C1 segment of cervical spinal cord (tissue), 14 donors: Measurements from ENCODE around the gene EXOC1.

Experiments
- DNase-seq, 14 donors: peaks; one replicate each; lab custom pipeline; 2025; lab: John Stamatoyannopoulos, UW

Gene EXOC1

DNA sequence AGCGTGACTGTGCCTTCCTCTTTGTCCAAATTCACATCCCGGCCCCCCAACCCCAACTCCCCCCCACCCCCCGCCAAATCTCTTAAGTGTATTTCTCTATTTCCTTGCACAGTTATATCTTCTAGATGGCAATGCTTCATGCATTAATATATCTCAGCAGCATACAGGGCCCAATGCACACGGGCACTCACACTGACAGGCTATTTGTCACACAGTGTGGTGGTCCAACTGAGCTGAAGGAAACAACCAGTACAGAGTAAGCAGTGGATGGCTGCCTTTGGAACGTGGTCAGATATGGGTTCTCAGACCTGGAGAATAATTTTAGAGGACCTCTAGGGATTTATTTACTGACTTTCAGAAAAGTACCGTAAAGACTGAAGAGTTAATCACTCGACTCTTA, 681 bp downstream of the EXOC1 start:
- peak in 1 of 14 donors; percentile 25 for DNase-seq

DNA sequence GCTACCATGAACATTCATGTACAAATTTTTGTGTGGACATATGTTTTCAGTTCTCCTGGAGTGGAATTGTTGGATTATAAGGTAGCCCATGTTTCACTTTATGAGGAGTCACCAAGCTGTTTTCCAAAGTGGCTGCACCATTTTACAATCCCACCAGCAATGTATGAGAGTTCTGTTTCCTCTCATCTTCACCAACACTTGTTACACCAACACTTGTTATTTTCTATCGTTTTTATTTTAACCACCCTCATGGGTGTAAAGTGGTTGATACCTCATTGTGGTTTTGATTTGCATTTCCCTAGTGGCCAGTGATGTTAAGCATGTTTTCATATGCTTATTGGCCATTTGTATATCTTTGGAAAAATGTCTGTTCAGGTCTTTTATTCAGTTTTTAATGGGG, 4.1 kb downstream of the EXOC1 start:
- DNase-seq: no peak

- DNase-seq: no peak
These were observed 6.3 kb downstream of the EXOC1 start for GRCh38 chr4:55859711-55860110.

DNA sequence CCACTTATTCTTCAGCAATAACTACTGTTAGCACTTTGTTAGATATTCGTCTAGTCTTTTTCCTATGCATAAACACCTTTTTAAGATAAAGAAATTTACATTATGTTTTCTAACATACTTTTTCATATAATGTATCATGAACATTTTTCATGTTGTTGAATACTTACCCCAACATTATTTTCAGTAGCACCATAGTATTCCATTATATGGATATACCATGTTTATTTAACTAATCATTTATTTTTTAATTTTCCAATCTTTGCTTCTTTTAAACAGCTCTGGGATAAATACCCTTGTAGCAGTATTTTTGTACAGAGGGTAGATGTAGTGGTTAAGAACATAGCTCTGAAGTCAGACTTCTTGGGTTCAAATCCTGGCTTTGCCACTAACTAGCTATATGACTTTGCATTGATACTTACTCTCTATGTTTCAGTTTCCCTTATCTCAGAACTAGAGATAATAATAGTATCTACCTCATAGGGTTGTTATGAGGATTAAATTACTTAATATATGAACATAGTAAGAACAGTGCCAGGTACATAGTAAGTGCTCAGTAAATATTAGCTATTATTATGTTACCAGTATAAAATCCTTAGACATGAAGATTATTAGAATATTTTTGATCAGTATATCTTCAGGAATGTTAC, 11.3 kb downstream of the EXOC1 start:
- DNase-seq: no peak

- no peak for DNase-seq
These were observed 11.9 kb downstream of the EXOC1 start for GRCh38 chr4:55865228-55865806.

DNA sequence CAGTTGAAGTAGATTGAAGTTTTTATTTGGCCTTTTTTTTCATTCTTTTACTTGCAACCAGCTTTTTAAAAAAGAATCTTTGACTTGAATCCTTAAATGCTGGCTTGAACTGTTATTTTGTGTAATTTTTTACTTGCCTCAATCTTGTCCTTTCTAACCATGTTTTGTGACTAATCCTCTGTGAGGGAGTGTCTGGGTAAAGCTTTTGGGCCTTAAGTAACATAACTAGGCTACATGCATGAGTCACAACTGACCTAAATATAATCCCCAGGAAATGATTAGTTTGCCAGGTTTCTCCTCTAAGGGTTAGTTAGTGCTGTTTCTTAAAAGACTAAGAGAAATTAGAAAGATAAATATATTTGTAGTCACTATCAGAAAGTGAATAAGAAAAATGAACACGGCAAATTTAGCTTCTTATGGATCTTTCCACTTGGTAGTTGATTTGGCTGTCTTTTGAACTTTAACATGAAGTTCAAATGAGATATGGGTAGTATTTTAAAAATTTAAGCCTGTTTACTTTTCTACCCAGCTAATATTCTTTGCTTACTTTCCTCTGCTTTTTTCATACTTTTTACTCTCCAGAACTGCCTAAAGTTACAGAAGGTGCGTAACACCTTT, 13.0 kb downstream of the EXOC1 start:
- DNase-seq: no peak

- DNase-seq: peak in 1 of 14 donors; percentile 3
These were observed 13.6 kb downstream of the EXOC1 start for GRCh38 chr4:55866973-55867574.

DNA sequence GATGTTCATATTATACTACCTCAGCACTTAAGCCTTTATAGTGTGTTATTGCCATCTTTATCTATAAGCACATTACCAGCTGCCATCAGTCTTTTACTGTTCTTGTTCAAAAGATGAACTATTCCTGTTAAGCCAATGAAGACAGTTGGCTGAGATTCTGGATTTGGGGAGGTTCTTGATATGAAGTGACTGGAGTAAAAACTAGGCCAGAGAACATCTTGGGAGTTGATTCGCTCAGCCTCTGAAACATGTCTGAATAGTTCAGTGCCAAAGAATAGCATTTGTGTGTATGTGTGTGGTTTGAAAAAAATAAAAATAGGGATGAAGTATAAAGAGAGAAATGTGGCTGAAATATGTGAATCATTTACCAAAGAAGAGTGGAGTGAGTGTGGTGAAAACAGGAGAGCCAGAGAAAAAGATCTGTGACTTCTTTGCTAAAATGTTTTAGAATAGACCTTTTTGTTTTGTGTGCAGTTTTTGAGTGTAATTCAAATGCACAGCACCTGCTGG, 15.2 kb downstream of the EXOC1 start:
- no peak for DNase-seq

GRCh38 chr4:55871299-55871800, 17.9 kb downstream of the EXOC1 start:
- no peak for DNase-seq

GRCh38 chr4:55874831-55875230, 21.4 kb downstream of the EXOC1 start:
- DNase-seq: no peak

DNA sequence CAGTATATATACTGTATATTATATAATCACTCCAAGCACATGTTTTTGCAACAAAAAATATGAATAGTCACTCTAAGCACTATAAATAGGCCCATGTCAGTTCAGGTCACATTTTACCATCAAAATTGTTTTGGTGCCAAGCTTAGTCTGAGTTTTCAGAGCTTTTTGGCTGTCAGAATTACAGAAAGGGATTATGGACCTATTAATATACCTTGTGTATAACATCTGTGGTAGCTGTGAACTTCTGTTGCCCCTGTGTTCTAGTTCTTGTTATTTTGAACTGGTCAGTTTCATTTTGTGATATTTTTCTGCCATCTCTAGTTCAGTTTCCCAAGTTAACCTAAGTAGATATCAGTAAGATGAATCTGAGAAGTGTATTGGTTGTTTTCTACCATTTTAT, 22.9 kb downstream of the EXOC1 start:
- no peak for DNase-seq

DNA sequence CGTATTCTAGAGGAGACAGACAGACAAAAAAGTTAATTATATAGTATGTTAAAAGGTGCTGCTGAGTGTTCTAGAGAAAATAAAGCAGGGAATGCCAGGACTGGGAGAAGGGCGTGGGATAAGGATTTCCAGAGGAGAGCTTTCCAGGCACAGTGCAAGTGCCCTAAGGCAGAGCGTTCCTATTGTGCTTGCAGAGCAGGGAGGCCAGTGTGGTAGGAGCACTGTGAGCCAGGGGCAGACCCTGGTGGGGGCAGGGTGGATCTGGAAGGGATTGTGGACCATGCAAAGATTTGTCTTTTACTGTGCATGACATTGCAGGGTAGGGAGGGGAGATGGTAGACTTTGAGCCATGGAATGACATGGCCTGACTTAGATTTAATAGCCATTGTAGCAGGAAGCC, 25.8 kb downstream of the EXOC1 start:
- no peak for DNase-seq

GRCh38 chr4:55880652-55881280, 27.3 kb downstream of the EXOC1 start:
- DNase-seq: no peak

DNA sequence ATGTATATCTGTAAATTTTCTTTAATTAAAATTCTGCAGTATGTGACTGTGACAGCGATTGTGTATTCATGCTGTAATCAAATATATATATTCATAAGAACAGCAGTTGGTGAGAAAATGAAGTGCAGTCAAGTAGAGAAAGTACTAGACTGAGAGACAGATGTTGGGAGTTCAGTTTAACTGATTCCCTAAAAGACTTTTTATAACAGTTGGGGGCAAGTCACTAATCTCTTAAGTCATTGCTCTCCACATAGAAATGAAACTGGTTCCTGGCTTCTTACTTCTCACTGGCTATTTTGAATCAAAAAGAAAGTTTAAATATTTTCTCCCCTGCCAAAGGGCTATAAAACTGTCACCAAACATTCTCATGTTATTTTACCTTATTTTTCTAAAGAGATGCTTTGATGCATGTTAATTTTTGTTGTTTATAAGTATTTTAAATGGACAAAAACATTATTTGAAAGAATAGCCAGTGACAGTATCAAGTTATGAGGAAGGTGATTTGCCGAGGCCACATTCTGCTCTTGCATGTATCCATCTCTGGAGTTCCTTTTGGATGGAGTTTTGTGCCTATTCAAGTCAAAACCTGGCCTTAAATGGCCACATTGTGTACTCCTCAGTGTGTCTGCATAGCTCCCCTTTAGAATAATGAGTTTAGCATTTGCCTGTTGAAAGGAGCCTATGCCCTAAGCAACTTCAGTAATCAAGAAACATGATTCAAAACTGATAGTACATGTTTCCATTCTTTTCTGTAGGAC, 30.8 kb downstream of the EXOC1 start:
- no peak for DNase-seq

GRCh38 chr4:55884851-55885219, 31.4 kb downstream of the EXOC1 start:
- DNase-seq: no peak

GRCh38 chr4:55887594-55887993, 34.1 kb downstream of the EXOC1 start:
- no peak for DNase-seq

DNA sequence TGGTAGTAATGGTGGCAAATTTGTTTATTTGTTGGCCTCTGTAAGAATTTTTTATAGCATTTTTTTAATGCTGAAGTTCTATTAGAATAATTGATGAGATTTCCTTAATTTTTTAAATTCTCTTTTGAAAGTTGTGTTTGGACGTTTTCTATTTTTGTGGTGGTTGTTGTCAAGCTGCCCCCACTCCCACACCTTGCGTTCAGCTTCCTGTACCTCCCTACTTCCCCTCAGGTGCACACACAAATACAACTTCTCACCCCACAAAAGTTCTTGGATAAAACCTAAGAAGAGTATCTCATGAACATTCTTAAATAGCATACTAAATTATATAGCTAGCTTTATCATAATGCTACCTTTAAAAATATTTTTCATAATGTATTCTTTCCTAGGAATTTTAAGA, 38.7 kb downstream of the EXOC1 start:
- no peak for DNase-seq

- DNase-seq: no peak
These were observed 43.2 kb downstream of the EXOC1 start for GRCh38 chr4:55896622-55897021.

DNA sequence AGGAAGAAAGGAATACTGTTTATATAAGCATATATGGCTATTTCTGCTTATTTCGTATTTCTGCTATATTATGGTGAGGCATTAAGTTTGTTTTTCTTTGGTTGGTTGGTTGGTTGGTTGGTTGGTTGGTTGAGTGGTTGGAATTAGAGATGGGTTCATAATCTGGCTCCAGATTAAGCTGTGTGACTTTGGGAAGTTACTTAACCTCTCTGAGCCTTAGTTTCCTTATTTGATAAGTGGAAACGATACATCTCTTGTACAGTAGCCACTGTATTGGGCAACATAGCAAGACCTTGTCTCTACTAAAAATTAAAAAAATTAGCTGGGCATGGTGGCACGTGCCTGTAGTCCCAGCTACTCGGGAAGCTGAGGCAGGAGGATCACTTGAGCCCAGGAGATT, 49.2 kb downstream of the EXOC1 start:
- no peak for DNase-seq

DNA sequence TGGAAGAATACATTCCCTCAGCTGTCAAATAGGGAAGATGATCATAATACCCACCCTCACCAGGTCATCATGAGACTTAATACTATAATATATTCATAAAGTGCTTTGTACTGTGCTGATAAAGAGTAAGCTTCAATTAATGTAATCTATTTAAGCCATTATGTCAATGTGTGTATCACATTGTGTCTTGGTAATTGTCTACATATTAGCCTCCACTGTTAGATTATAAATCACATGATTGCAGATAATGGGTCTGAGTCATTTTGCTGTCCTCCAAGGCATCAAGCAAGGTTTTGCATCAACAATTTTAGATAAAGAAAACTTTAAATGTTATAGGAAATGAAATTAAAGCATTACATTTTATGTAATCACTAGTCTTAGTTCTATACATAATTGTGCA, 50.1 kb downstream of the EXOC1 start:
- no peak for DNase-seq

DNA sequence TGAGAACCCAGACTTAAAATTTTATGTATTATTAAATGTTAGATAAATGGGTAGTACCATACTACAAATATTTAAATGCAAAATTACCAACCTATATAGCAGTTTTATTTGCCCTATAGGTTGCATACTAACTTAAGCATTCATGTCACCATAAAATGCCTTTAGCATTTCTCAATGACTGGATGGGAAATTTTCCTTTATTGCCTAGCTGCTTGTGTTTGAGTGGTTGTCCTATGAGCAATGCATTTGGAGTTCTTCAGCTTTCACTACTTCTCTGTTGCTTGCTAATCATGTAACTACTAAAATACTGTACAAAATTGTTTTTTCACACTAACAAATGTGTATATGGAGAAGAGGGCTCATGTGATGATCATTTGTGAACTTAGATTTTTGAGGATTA, 51.1 kb downstream of the EXOC1 start:
- DNase-seq: no peak
